H1 (cell line): Measurements from ENCODE around the gene BARHL2. TPM values are rescaled to one million over a fixed set of nuclear protein-coding genes. Genes with fewer than 3 reads are reported as not detected.

Experiments
- CTCF ChIA-PET: fragments of 300-600 bp; sonication (Branson Sonifier 250); formaldehyde crosslinking; loops from one replicate; lab custom pipeline; 2021; ENCODE audit not compliant: partially characterized antibody; lab: Charles Lee
- POLR2A ChIA-PET: fragments of 300-600 bp; sonication (Branson Sonifier 250); formaldehyde crosslinking; loops from one replicate; lab custom pipeline; 2021; ENCODE audit warnings: inconsistent platforms; ENCODE audit not compliant: partially characterized antibody; lab: Charles Lee
- DNase-seq, 2 experiments: peaks; one replicate each; pipeline versions ENCODE4 v3.0.0 to v3.0.0-alpha.2; 2010 to 2022; ENCODE audit warnings: low spot score in 2 of 2, low read depth in 1 of 2, mixed read lengths in 1 of 2
- FAIRE-seq: peaks from 2 replicates; lab custom pipeline; 2011; peaks lifted over from hg19 to GRCh38; lab: Jason Lieb, UNC
- H2AFZ ChIP-seq: 2 replicates; pipeline ENCODE4 v1.8.1; 2012; ENCODE audit warnings: low read length, inconsistent platforms
- H2AK5ac ChIP-seq: 2 replicates; pipeline ENCODE4 v1.6.1; 2013; ENCODE audit warnings: low read depth, low read length
- H2BK120ac ChIP-seq: replicated peaks from 2 replicates; pipeline ENCODE3; 2013; ENCODE audit warnings: low read depth, low read length, inconsistent platforms
- H2BK12ac ChIP-seq: 2 replicates; pipeline ENCODE4 v1.6.1; 2013; ENCODE audit warnings: low read depth, low read length
- H2BK15ac ChIP-seq: 2 replicates; pipeline ENCODE4 v1.6.1; 2013; ENCODE audit warnings: low read length
- H2BK20ac ChIP-seq: 2 replicates; pipeline ENCODE4 v1.6.1; 2013; ENCODE audit warnings: low read length
- H2BK5ac ChIP-seq: 2 replicates; pipeline ENCODE4 v1.6.1; 2013; ENCODE audit warnings: low read depth, low read length
- H3K14ac ChIP-seq: 2 replicates; pipeline ENCODE4 v1.6.1; 2013; ENCODE audit warnings: inconsistent platforms; ENCODE audit not compliant: insufficient read length
- H3K18ac ChIP-seq: 2 replicates; pipeline ENCODE4 v1.6.1; 2013; ENCODE audit warnings: low read length; ENCODE audit errors: extremely low read depth
- H3K23ac ChIP-seq: 2 replicates; pipeline ENCODE4 v1.6.1; 2013; ENCODE audit warnings: inconsistent platforms; ENCODE audit not compliant: insufficient read length
- H3K23me2 ChIP-seq: 2 replicates; pipeline ENCODE4 v1.6.1; 2013; ENCODE audit warnings: low read depth, low read length
- H3K27ac ChIP-seq: 2 replicates; pipeline ENCODE4 v1.6.1; 2011; ENCODE audit warnings: low read depth, low read length, inconsistent platforms
- H3K27me3 ChIP-seq, 4 experiments: replicated peaks in 1 of 4; 1 replicate in 1 of 4; 2 replicates in 3 of 4; pipeline versions ENCODE4 v1.6.1 to v1.8.1; 2011 to 2013; ENCODE audit warnings: low read length in 3 of 4, mild to moderate bottlenecking in 3 of 4, inconsistent platforms in 2 of 4, mixed read lengths in 2 of 4, moderate library complexity in 1 of 4; ENCODE audit not compliant: control insufficient read depth in 3 of 4, insufficient read depth in 3 of 4; ENCODE audit errors: extremely low read depth in 1 of 4
- H3K36me3 ChIP-seq, 4 experiments: 2 replicates each; pipeline versions ENCODE4 v1.6.1 to v1.8.1; 2011 to 2013; ENCODE audit warnings: mild to moderate bottlenecking in 4 of 4, low read length in 3 of 4, moderate library complexity in 2 of 4, control low read depth in 1 of 4, inconsistent platforms in 1 of 4; ENCODE audit not compliant: insufficient read depth in 4 of 4, control insufficient read depth in 2 of 4
- H3K4ac ChIP-seq: replicated peaks from 2 replicates; pipeline ENCODE3; 2013; ENCODE audit warnings: low read length, low read depth, mixed read lengths, inconsistent platforms; ENCODE audit not compliant: insufficient read length
- H3K4me1 ChIP-seq, 4 experiments: replicated peaks in 1 of 4; 1 replicate in 1 of 4; 2 replicates in 3 of 4; pipeline versions ENCODE4 v1.6.1 to v1.8.1; 2011 to 2013; ENCODE audit warnings: low read length in 3 of 4, inconsistent platforms in 2 of 4, mixed read lengths in 1 of 4; ENCODE audit not compliant: insufficient read depth in 4 of 4, control insufficient read depth in 3 of 4
- H3K4me2 ChIP-seq, 2 experiments: 2 replicates each; pipeline versions ENCODE4 v1.6.1 to v1.8.1; 2011 to 2013; ENCODE audit warnings: low read depth in 2 of 2, low read length in 2 of 2, control low read depth in 1 of 2, inconsistent platforms in 1 of 2, mild to moderate bottlenecking in 1 of 2; ENCODE audit not compliant: insufficient read depth in 1 of 2
- H3K4me3 ChIP-seq, 4 experiments: fragments of 200-600, 300-600 bp in 1 of 4; sonication (generic), shearing (Covaris generic), sonication (Bioruptor Twin) in 1 of 4; 2 replicates each; pipeline versions ENCODE4 v1.5.1 to v1.8.1; 2011 to 2016; ENCODE audit warnings: low read length in 4 of 4, low read depth in 3 of 4, control low read depth in 2 of 4, inconsistent platforms in 2 of 4, mild to moderate bottlenecking in 2 of 4, mixed read lengths in 1 of 4, moderate library complexity in 1 of 4; ENCODE audit not compliant: insufficient read depth in 2 of 4; ENCODE audit errors: extremely low read depth in 1 of 4
- H3K56ac ChIP-seq: replicated peaks from 2 replicates; pipeline ENCODE3; 2013; ENCODE audit warnings: low read depth, mild to moderate bottlenecking, mixed read lengths, low read length, inconsistent platforms; ENCODE audit not compliant: insufficient read length
- H3K79me1 ChIP-seq: 2 replicates; pipeline ENCODE4 v1.6.1; 2013; ENCODE audit warnings: low read depth, low read length, control low read depth
- H3K79me2 ChIP-seq, 2 experiments: 2 replicates each; pipeline versions ENCODE4 v1.6.1 to v1.8.1; 2012 to 2013; ENCODE audit warnings: low read length in 2 of 2, mild to moderate bottlenecking in 2 of 2, inconsistent platforms in 1 of 2; ENCODE audit not compliant: insufficient read depth in 2 of 2, control insufficient read depth in 1 of 2
- H3K9ac ChIP-seq, 4 experiments: replicated peaks in 1 of 4; 1 replicate in 1 of 4; 2 replicates in 3 of 4; pipeline versions ENCODE4 v1.6.1 to v1.8.1; 2011 to 2013; ENCODE audit warnings: low read depth in 3 of 4, low read length in 3 of 4, control low read depth in 2 of 4, mild to moderate bottlenecking in 2 of 4, moderate library complexity in 2 of 4, inconsistent platforms in 1 of 4; ENCODE audit errors: extremely low read depth in 1 of 4
- H3K9me3 ChIP-seq, 2 experiments: 2 replicates each; pipeline versions ENCODE4 v1.6.1 to v1.8.1; 2012 to 2013; ENCODE audit warnings: mild to moderate bottlenecking in 2 of 2, moderate library complexity in 2 of 2, control low read depth in 1 of 2, inconsistent platforms in 1 of 2, low read depth in 1 of 2, low read length in 1 of 2, mixed read lengths in 1 of 2; ENCODE audit not compliant: insufficient read depth in 2 of 2
- H4K20me1 ChIP-seq, 2 experiments: replicated peaks in 1 of 2; 2 replicates each; pipeline versions ENCODE3 to v1.8.1; 2011 to 2013; ENCODE audit warnings: inconsistent platforms in 2 of 2, low read length in 2 of 2, mild to moderate bottlenecking in 1 of 2; ENCODE audit not compliant: insufficient read depth in 2 of 2, control insufficient read depth in 1 of 2
- H4K5ac ChIP-seq: 2 replicates; pipeline ENCODE4 v1.6.1; 2013; ENCODE audit warnings: low read length, low read depth, mixed read lengths, inconsistent platforms; ENCODE audit not compliant: insufficient read length
- H4K8ac ChIP-seq: 2 replicates; pipeline ENCODE4 v1.8.0; 2013; ENCODE audit warnings: mild to moderate bottlenecking, moderate library complexity, low read length, inconsistent platforms; ENCODE audit not compliant: insufficient read depth; ENCODE audit errors: extremely low read depth
- H4K91ac ChIP-seq: replicated peaks from 2 replicates; pipeline ENCODE3; 2013; ENCODE audit warnings: low read length, mixed read lengths, inconsistent platforms; ENCODE audit not compliant: insufficient read length
- CTCF ChIP-seq, 3 experiments: IDR thresholded peaks; 1 replicate in 2 of 3; 2 replicates in 1 of 3; pipeline versions ENCODE4 v1.5.1 to v1.6.1; 2011; ENCODE audit warnings: low read length in 3 of 3, mild to moderate bottlenecking in 3 of 3, inconsistent platforms in 2 of 3, low read depth in 1 of 3, moderate library complexity in 1 of 3; ENCODE audit not compliant: insufficient read depth in 1 of 3; ENCODE audit errors: control extremely low read depth in 1 of 3
- EZH2 ChIP-seq: fragments of 200-600 bp; sonication (generic); IDR thresholded peaks from 2 replicates; pipeline ENCODE4 v1.7.1; 2012; ENCODE audit warnings: low read depth, mild to moderate bottlenecking, moderate library complexity, low read length, inconsistent platforms; ENCODE audit not compliant: severe bottlenecking
- HDAC2 ChIP-seq, 2 experiments: fragments of 300-600 bp in 1 of 2; sonication (generic) in 1 of 2; IDR thresholded peaks; 2 replicates each; pipeline ENCODE4 v1.6.1; 2011 to 2012; ENCODE audit warnings: low read depth in 2 of 2, low read length in 2 of 2, mild to moderate bottlenecking in 2 of 2, moderate library complexity in 2 of 2, borderline replicate concordance in 1 of 2, inconsistent platforms in 1 of 2
- HDAC6 ChIP-seq: IDR thresholded peaks from one replicate; pipeline ENCODE4 v1.7.1; 2012; ENCODE audit warnings: low read depth, mild to moderate bottlenecking, inconsistent platforms, low read length, moderate library complexity
- KDM1A ChIP-seq: fragments of 200-600, 300-600 bp; sonication (generic); IDR thresholded peaks from 2 replicates; pipeline ENCODE4 v1.7.1; 2016; ENCODE audit warnings: mild to moderate bottlenecking, low read length, borderline replicate concordance
- NRF1 ChIP-seq: IDR thresholded peaks from 2 replicates; pipeline ENCODE4 v1.6.1; 2011; ENCODE audit warnings: mild to moderate bottlenecking, low read depth, low read length, improper control_type of control experiment
- POLR2AphosphoS5 ChIP-seq: IDR thresholded peaks from 2 replicates; pipeline ENCODE4 v1.6.1; 2011; ENCODE audit warnings: low read depth, low read length
- RAD21 ChIP-seq, 2 experiments: IDR thresholded peaks in 1 of 2; conservative IDR thresholded peaks in 1 of 2; 2 replicates each; pipeline ENCODE4 v1.6.1; 2011; ENCODE audit warnings: low read depth in 2 of 2, low read length in 2 of 2, improper control_type of control experiment in 1 of 2, inconsistent platforms in 1 of 2, mild to moderate bottlenecking in 1 of 2, moderate library complexity in 1 of 2
- SP4 ChIP-seq: IDR thresholded peaks from 2 replicates; pipeline ENCODE4 v1.6.1; 2012; ENCODE audit warnings: low read length, inconsistent platforms
- SUZ12 ChIP-seq: fragments of 200-600 bp; sonication (generic); IDR thresholded peaks from 2 replicates; pipeline ENCODE4 v1.6.1; 2012; ENCODE audit warnings: mild to moderate bottlenecking, inconsistent platforms, low read length, moderate library complexity, mixed read lengths
- WGBS, 2 experiments: shearing (Covaris generic) in 1 of 2; methylation state at CpG; one replicate each; pipeline versions ENCODE4 v1.1.6 to v1.1.7; 2013 to 2015; ENCODE audit warnings: low lambda C conversion rate in 2 of 2, mixed read lengths in 2 of 2, inconsistent platforms in 1 of 2, low coverage in 1 of 2, missing lambda C conversion rate in 1 of 2; ENCODE audit not compliant: insufficient replicate concordance in 2 of 2, insufficient coverage in 1 of 2, insufficient read length in 1 of 2; ENCODE audit errors: extremely low coverage in 1 of 2, missing lambda C conversion rate in 1 of 2; 5-methylcytosine and 5-hydroxymethylcytosine counted together
- polyA plus RNA-seq, 7 experiments: library from polyadenylated mRNA; depleted of rRNA in 3 of 7; stranded (reverse) in 5 of 7; unstranded in 2 of 7; fragments of >200 nt in 5 of 7; fragments of 200-250 nt in 2 of 7; gene quantifications; 1 replicate in 5 of 7; 2 replicates in 1 of 7; 4 replicates in 1 of 7; pipeline versions ENCODE4 v1.2.1 to v1.2.3, GENCODE V29; 2011 to 2013; ENCODE audit warnings: missing spikeins in 2 of 7, mixed read lengths in 2 of 7
- total RNA-seq: library from RNA; stranded (reverse); fragmentation: NEBNext Ultra II Directional; extraction: Animal tissue kit (Norgen Biotek cat#: 25700); gene quantifications from 2 replicates; pipeline ENCODE4 v1.2.1, GENCODE V29; 2021

The BARHL2 gene
- total and polyA plus RNA-seq, 2 of the 8 experiments (the other 6 are each of a cell fraction or from before 2014, with no cell fraction given): 0.15 TPM; not detected in 1

- Histone ChIP-seq H2BK5ac (no peak overlapping the region), H2BK12ac (no peak overlapping the region), H3K9ac (no peak overlapping the region), H3K4me2 (no peak overlapping the region), H2BK120ac (no peak overlapping the region), H4K5ac (no peak overlapping the region), H3K27ac (no peak overlapping the region), H3K23me2 (no peaks in the 10 kb centered on the region), H3K27me3 (peaks cover 0 to 1% (median 0%) of the 10 kb centered on the region in 4 experiments; a peak in 1 of 7 replicates), H3K79me1 (no peaks in the 10 kb centered on the region), H3K14ac (no peak overlapping the region), H3K4ac (no peak overlapping the region), H2BK15ac (no peak overlapping the region), H3K9me3 (peaks cover 4 to 11% of the 10 kb centered on the region in 2 experiments; a peak in 2 of 4 replicates), H3K4me1 (no peaks in the 10 kb centered on the region), H3K18ac (no peak overlapping the region), H4K8ac (no peak overlapping the region), H4K91ac (no peak overlapping the region), H3K23ac (no peak overlapping the region), H3K79me2 (no peaks in the 10 kb centered on the region), H2AK5ac (no peak overlapping the region), H3K56ac (no peak overlapping the region), H4K20me1 (no peaks in the 10 kb centered on the region), H2AFZ (no peak overlapping the region), H2BK20ac (no peak overlapping the region), H3K36me3 (no peaks in the 10 kb centered on the region), H3K4me3 (no peak overlapping the region)
- POLR2A ChIA-PET: no interaction called here
- CTCF ChIA-PET: no interaction called here
- 95% methylated on average over 1 of the region's 1 CpG; no CpG with 5 or more reads in 1 of the 2 experiments for WGBS, 2 experiments
- FAIRE-seq (no peak), DNase-seq (no peak)
- TF ChIP-seq KDM1A: no peak
- TF ChIP-seq POLR2AphosphoS5: no peak
- no peak for TF ChIP-seq HDAC2 (IDR thresholded peaks at IDR 0.05; ENCODE audit: borderline replicate concordance in 1 of 2, low read depth in 2 of 2, low read length in 2 of 2)
- TF ChIP-seq RAD21 (IDR thresholded peaks at IDR 0.05 in 1 of 2, conservative IDR thresholded peaks at IDR 0.05 in 1 of 2; ENCODE audit: low read depth in 2 of 2, low read length in 2 of 2): no peak
- TF ChIP-seq SP4: no peak
- TF ChIP-seq SUZ12: no peak
- TF ChIP-seq HDAC6: no peak
- no peak for TF ChIP-seq CTCF (IDR thresholded peaks at IDR 0.05; ENCODE audit: control extremely low read depth in 1 of 3, insufficient read depth in 1 of 3, low read depth in 1 of 3, low read length in 3 of 3)
- TF ChIP-seq EZH2: no peak
- no peak for TF ChIP-seq NRF1
These were observed 41.8 kb downstream of the BARHL2 start for GRCh38 chr1:90675161-90675847.
